ENCODE data around the gene UBE2A. TPM values are rescaled to one million over a fixed set of nuclear protein-coding genes. Genes with fewer than 3 reads are reported as not detected.

UBE2A gene
- total RNA-seq, 2 experiments from 2014 or later: 88.8 to 101 TPM

DNA sequence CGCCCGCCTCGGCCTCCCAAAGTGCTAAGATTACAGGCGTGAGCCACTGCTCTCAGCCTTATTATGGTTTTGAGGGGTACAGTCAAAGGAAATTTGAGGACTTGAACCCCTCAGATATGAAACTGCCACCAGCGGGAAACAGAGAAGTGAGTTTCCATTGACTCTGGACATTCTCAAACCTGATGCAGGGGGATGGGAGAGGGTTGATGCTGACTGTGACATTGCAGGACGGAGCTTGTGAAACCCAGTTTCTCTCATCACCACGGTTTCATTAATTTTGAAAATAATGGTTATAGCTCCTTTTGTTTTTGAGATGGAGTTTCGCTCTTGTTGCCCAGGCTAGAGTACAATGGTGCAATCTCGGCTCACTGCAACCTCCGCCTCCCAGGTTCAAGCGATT is 50.1 kb downstream of the UBE2A start:
- ChIA-PET CTCF (no interaction called here), POLR2A (no interaction called here)
- Histone ChIP-seq H3K4me1 (ENCODE audit: insufficient read depth, low read length) (no peaks in the 10 kb centered on the region), H3K27me3 (ENCODE audit: control insufficient read depth in 1 of 2, insufficient read depth in 2 of 2, low read length in 2 of 2) (no peaks in the 10 kb centered on the region), H3K27ac (ENCODE audit: low read depth in 1 of 2, low read length in 2 of 2) (no peak overlapping the region), H3K9me3 (ENCODE audit: control insufficient read depth in 1 of 2, insufficient read depth in 1 of 2, low read length in 2 of 2) (no peaks in the 10 kb centered on the region), H3K36me3 (ENCODE audit: insufficient read depth, low read length) (peaks cover 46% of the 10 kb centered on the region), H3K4me3 (ENCODE audit: low read length) (no peak overlapping the region)
- H3K4me1 Mint-ChIP-seq (ENCODE audit: low read depth): peaks cover 3% of the 10 kb centered on the region
- H3K27ac Mint-ChIP-seq: peak overlapping the region; percentile 30
- peaks cover 49% of the 10 kb centered on the region for H3K36me3 Mint-ChIP-seq (ENCODE audit: low read depth)
- TF ChIP-seq, protein P1, sequence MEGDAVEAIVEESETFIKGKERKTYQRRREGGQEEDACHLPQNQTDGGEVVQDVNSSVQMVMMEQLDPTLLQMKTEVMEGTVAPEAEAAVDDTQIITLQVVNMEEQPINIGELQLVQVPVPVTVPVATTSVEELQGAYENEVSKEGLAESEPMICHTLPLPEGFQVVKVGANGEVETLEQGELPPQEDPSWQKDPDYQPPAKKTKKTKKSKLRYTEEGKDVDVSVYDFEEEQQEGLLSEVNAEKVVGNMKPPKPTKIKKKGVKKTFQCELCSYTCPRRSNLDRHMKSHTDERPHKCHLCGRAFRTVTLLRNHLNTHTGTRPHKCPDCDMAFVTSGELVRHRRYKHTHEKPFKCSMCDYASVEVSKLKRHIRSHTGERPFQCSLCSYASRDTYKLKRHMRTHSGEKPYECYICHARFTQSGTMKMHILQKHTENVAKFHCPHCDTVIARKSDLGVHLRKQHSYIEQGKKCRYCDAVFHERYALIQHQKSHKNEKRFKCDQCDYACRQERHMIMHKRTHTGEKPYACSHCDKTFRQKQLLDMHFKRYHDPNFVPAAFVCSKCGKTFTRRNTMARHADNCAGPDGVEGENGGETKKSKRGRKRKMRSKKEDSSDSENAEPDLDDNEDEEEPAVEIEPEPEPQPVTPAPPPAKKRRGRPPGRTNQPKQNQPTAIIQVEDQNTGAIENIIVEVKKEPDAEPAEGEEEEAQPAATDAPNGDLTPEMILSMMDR (IDR thresholded peaks at IDR 0.05): no peak
- no peaks in the 10 kb centered on the region for H3K27me3 Mint-ChIP-seq
- no peak for DNase-seq
- intact Hi-C loops (cut with DNase I, micrococcal nuclease): loop anchor here in 1 of 2 experiments (5.0 kb wide), 1 partner anchor 103 kb away; no protein-coding TSS in a partner anchor
- no peak overlapping the region for H3K4me3 Mint-ChIP-seq
- no peaks in the 10 kb centered on the region for H3K9me3 Mint-ChIP-seq
- no peak for ATAC-seq (ENCODE audit: poor library complexity)

DNA sequence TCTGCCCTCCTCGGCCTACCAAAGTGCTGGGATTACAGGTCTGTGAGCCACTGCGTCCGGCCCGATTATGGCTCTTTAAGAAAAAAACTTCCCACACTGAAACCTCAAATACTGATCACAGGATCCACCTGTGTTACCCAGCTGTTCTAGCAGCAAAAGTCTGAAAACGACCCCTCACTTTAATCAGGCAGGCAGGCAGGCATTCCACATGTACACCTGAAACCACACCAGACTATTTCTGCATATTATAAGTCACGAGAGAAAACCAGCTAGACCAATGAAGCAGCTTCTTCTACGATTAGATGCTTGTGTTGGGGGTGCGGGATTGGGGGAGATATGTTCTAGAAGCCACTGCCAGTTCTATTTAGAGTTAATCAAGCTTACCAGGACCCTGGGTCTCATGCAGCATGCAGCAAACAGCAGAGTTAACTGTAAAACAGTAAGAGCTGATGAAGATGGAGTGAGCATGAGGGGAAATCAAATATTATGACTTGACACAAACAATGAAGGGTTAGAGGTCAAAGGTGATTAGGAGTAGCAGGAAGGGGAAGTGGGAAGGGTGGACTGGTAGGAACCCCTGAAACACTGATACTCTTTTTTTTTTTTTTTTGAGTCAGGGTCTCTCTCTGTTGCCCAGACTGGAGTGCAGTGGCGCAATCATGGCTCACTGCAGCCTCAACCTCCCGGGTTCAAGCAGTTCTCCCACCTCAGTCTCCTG is 50.7 kb downstream of the UBE2A start:
- H3K36me3 ChIP-seq (ENCODE audit: insufficient read depth, low read length): peaks cover 52% of the 10 kb centered on the region
- H3K27ac ChIP-seq (ENCODE audit: low read depth in 1 of 2, low read length in 2 of 2): no peak overlapping the region
- H3K4me1 Mint-ChIP-seq (ENCODE audit: low read depth): no peaks in the 10 kb centered on the region
- H3K9me3 ChIP-seq (ENCODE audit: control insufficient read depth in 1 of 2, insufficient read depth in 1 of 2, low read length in 2 of 2): no peaks in the 10 kb centered on the region
- intact Hi-C loops (cut with DNase I, micrococcal nuclease): loop anchor here in 1 of 2 experiments (5.0 kb wide), 1 partner anchor 102 kb away; no protein-coding TSS in a partner anchor
- ChIA-PET CTCF (interaction anchor here (0.8 to 1.7 kb wide), 2 partner anchors 15 to 105 kb away, joined by 3 read pairs; no protein-coding TSS in a partner anchor), POLR2A (no interaction called here)
- no peaks in the 10 kb centered on the region for H3K9me3 Mint-ChIP-seq
- H3K4me3 Mint-ChIP-seq: no peak overlapping the region
- no peak for ATAC-seq (ENCODE audit: poor library complexity)
- TF ChIP-seq, protein P1 (IDR thresholded peaks at IDR 0.05): no peak
- H3K36me3 Mint-ChIP-seq (ENCODE audit: low read depth): peaks cover 45% of the 10 kb centered on the region
- H3K27me3 Mint-ChIP-seq: no peaks in the 10 kb centered on the region
- H3K4me3 ChIP-seq (ENCODE audit: low read length): no peak overlapping the region
- H3K4me1 ChIP-seq (ENCODE audit: insufficient read depth, low read length): no peaks in the 10 kb centered on the region
- no peak for DNase-seq
- peak overlapping the region; percentile 30 for H3K27ac Mint-ChIP-seq
- no peaks in the 10 kb centered on the region for H3K27me3 ChIP-seq (ENCODE audit: control insufficient read depth in 1 of 2, insufficient read depth in 2 of 2, low read length in 2 of 2)

DNA sequence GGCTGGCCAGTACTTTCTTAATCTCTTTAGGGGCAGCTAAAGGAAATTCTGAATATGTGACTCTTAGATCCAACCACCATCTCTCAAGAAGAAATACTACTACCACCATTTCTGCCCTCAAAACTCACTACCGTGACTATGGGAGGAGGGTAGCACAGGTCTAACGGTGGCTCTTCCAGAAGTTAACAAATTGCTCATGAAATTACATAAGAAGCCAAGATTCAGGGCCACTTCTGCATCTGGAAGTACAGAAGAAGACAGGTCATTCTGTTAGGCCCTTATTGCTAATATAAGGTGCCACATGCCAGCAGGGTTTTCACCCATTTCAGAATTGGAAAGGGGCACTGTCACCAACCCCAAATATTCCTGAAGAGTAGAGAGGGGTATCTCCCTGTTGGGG is 51.5 kb downstream of the UBE2A start:
- no peaks in the 10 kb centered on the region for H3K27me3 Mint-ChIP-seq
- Histone ChIP-seq H3K4me1 (ENCODE audit: insufficient read depth, low read length) (no peaks in the 10 kb centered on the region), H3K27ac (ENCODE audit: low read depth in 1 of 2, low read length in 2 of 2) (no peak overlapping the region), H3K36me3 (ENCODE audit: insufficient read depth, low read length) (peaks cover 59% of the 10 kb centered on the region), H3K4me3 (ENCODE audit: low read length) (no peak overlapping the region), H3K9me3 (ENCODE audit: control insufficient read depth in 1 of 2, insufficient read depth in 1 of 2, low read length in 2 of 2) (no peaks in the 10 kb centered on the region), H3K27me3 (ENCODE audit: control insufficient read depth in 1 of 2, insufficient read depth in 2 of 2, low read length in 2 of 2) (no peaks in the 10 kb centered on the region)
- H3K9me3 Mint-ChIP-seq: no peaks in the 10 kb centered on the region
- no peak for DNase-seq
- intact Hi-C loops (cut with DNase I, micrococcal nuclease): no loop called here
- ChIA-PET POLR2A (no interaction called here), CTCF (interaction anchor here (0.8 to 1.7 kb wide), 2 partner anchors 16 to 104 kb away, joined by 3 read pairs; no protein-coding TSS in a partner anchor)
- TF ChIP-seq, protein P1 (IDR thresholded peaks at IDR 0.05): no peak
- no peak overlapping the region for H3K4me3 Mint-ChIP-seq
- peaks cover 51% of the 10 kb centered on the region for H3K36me3 Mint-ChIP-seq (ENCODE audit: low read depth)
- no peak overlapping the region for H3K27ac Mint-ChIP-seq
- H3K4me1 Mint-ChIP-seq (ENCODE audit: low read depth): no peaks in the 10 kb centered on the region
- no peak for ATAC-seq (ENCODE audit: poor library complexity)

Other genes starting within 250 kb of the UBE2A start
- 1 to 10 TPM in 1 of 2 experiments, under 1 TPM in 1; 0.91 to 1.0 TPM for gene SLC25A43, start 175.2 kb upstream of the UBE2A start, total RNA-seq
- 100 to 1,000 TPM; 160 to 161 TPM for gene SLC25A5, start 106.1 kb upstream of the UBE2A start, total RNA-seq
- gene STEEP1, start 9.2 kb upstream of the UBE2A start, total RNA-seq: 10 to 100 TPM; 25.1 to 27.0 TPM
- gene NKRF, start 31.9 kb downstream of the UBE2A start, total RNA-seq: 10 to 100 TPM; 16.4 to 16.5 TPM
- gene SEPTIN6, start 118.6 kb downstream of the UBE2A start, total RNA-seq: 100 to 1,000 TPM; 132 to 134 TPM
- under 1 TPM; 0.25 to 0.44 TPM for gene SOWAHD, start 184.0 kb downstream of the UBE2A start, total RNA-seq
- 1,000 to 10,000 TPM; 3,712 to 3,978 TPM for gene RPL39, start 217.1 kb downstream of the UBE2A start, total RNA-seq